Measurements from ENCODE around the gene PEX14.

- TF ChIP-seq CTCF (IDR thresholded peaks at IDR 0.05) = no peak
- no peak for TF ChIP-seq POLR2A (IDR thresholded peaks at IDR 0.05)
Observed at GRCh38 chr1:10643607-10644306, 169.0 kb downstream of the PEX14 start.

Data from heart left ventricle (tissue), 13 donors.